Ecto neural progenitor cell (in vitro differentiated cells): ENCODE results near the gene GTSF1L.

Source experiments
- DNase-seq: peaks from one replicate; pipeline ENCODE4 v3.0.0-alpha.2; 2018; ENCODE audit warnings: low spot score

Gene GTSF1L

GRCh38 chr20:43744966-43745730, 18.3 kb upstream of the GTSF1L start:
- no peak for DNase-seq

DNA sequence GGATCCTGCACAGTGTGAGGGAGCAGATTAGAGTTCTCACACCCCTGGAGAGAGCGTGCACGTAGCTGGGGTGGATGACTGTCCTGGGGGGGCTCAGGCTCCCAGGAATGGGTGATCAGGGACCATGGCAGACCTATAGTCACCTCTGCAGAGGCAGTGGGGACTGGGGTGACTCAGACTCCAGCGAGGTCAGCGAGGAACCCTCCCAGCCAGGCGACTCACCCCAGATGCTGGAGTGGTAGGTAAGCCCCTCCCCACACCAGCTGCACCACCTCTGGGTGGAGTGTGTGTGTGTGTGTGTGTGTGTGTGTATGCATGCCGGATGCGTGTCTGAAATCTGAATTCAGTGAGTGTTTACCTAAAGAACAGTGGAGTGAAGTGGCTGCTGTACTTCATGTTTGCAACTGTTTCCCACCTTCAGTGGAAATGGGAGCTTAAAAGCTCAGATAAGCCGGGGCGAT, 17.4 kb upstream of the GTSF1L start:
- no peak for DNase-seq

DNA sequence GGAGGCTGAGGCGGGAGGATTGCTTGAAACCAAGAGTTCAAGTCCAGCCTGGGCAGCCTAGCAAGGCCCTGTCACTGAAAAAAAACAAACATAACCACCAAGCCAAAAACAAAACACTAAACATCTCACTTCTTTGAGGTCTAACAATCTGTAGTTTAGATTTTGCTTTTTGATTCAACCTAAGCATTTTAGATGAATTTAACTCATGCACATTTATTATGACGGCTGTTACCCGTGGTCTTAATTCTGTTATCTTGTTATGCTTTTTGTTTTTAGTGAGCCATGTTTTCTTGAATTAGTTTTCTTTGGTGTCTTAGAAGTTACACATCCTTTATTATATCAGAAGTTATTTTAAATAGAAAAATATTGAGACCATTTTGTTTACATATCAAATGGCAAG, 13.8 kb upstream of the GTSF1L start:
- DNase-seq, result no peak

DNA sequence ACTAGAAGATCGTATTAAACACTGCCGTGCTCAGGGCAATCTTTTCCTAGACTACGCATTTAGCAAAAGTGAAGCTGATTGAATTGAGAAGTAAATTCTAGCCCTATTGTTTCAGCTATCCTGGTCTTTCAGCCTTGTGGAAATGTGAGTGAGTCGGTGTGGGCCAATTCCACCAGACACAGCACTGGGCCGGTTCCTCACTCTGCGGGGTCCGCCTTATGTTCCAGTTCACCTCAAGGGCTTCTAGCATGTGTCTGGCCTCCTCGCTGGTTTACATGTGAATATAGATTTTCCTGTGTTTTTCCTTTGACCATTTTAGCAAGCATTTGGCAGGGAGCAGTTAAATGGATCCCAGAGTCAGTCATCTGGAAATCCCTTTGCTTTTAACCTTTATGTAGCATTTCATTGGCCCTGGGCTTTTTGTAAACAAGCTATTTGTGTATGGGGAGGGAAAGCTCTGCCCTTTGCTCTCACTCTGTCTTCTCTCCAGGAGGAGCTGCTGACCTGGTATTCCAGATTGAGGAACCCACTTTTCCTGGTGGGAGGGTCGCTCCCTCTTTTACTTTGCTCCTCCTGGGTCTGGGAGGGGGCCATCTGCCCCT, 12.4 kb upstream of the GTSF1L start:
- DNase-seq, result no peak

DNA sequence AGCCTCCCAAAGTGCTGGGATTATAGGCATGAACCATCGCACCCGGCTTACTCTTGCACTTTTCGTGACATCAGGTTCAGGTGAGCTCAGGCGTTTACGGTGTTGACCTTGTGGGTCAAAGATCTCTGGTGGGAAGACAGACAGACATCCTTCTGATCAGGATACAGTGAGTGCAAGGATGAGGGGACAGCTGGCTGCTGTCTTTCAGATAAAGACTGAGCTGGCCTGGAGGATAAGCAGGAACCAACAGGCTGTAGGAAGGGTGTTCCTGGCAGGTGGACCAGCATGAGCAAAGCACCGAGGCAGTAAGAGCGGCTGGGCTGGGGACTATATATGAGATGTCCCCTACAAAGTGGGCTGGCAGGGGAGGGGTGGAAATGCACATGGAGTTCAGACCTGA, 11.1 kb upstream of the GTSF1L start:
- DNase-seq, result no peak

- peak; percentile 52 for DNase-seq
These were observed 9.9 kb upstream of the GTSF1L start for GRCh38 chr20:43736588-43737158.

- no peak for DNase-seq
These were observed 5.1 kb upstream of the GTSF1L start for GRCh38 chr20:43731927-43732326.

DNA sequence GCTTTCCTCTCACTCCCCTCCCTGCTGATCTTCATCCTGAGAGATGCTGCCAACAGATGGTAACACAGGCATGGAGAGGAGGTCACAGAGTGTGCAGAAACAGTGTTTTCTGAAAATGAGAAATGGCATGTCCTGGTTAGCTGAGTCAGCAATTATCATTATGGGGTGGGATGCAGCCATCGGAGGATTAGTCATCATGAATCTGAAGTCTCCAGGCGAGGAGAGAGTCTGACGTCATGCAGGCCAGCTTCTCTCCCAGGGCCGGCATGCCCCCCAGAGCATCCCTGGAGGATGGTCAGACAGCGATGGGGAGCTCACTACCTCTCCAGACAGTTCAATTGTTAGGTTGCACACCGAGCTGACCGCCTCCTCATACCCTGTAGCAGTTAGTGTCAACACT, 4.7 kb upstream of the GTSF1L start:
- no peak for DNase-seq

DNA sequence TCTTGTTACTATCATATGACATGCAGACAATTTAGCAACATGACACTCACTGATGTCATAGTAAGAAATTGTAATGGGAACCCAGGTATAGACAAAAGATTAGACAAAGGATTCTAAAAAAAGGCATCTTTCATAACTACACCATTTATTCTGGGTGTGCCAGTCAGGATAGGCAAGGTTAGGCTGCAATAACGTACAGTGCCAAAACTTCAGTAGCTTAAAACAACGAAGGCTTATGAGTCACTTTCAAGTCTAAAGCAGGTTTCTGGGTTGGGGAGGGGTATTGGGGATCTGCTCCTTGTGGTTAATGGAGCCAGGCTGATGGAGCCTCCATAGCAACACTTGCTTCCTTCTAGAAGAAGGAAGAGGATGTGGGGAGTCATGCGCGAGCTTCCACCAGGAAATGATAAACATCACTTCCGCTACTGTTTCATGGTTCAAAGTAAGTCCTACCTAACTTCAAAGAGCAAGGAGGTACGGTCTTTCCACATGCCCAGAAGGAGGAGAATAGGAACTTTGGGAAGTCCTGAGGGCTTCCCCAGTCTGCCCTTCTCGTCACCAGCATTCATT, 2.0 kb upstream of the GTSF1L start:
- no peak for DNase-seq

GRCh38 chr20:43727980-43728590, 1.3 kb upstream of the GTSF1L start:
- no peak for DNase-seq

- DNase-seq, result no peak
These were observed 469 bp downstream of the GTSF1L start for GRCh38 chr20:43726333-43726732.

DNA sequence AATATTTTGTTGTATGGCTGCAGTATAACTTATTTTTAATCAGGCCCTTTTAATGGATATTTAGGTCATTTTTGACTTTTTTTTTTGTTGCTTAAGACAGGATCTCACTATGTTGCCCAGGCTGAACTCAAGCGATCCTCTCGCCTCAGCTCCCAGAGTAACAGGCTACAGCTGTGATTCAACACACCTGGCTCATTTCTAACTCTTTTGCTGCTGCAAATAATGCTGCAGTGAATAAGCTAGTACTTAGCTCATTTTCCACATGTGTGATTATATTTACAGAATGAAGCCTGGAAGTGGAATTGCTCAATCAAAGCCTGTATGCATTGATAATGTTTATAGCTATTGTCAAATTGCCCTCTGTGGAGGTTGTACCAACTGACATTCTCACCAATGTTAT, 1.1 kb downstream of the GTSF1L start:
- no peak for DNase-seq

DNA sequence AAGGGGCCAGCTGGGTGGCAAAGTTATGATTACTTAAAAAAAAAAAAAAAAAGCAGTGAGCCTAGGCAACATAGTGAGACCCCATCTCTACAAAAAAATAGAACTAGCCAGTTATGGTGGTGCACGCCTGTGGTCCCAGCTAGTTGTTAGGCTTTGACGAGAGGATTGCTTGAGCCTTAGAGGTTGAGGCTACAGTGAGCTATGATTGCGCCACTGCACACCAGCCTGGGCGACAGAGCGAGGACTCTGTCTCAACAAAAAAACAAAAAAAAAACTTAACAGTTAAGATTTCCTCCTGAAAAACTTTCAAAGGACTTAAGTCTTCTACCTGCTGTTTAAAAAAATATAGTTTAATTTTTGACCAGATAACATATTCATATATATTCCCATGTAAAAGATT, 2.4 kb downstream of the GTSF1L start:
- DNase-seq, result no peak

DNA sequence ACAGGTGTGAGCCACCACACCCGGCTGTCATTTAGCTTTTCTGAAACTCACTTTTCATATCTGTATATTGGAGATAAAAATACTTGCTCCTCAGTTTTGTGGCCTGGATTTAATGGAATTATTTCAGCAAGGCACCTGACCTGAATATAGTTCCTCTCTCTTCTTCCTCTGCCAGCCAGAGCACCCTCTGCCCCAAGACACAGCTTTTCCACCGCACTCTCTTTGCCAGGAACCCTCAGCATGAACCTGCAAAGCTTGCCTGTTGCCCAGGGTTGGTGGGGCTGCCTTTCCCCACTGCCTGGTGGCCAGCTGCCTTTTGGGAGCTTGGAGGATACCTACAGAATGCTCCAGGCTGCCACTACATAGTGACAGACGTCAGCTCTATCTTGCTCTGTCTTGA, 3.1 kb downstream of the GTSF1L start:
- DNase-seq, result no peak

DNA sequence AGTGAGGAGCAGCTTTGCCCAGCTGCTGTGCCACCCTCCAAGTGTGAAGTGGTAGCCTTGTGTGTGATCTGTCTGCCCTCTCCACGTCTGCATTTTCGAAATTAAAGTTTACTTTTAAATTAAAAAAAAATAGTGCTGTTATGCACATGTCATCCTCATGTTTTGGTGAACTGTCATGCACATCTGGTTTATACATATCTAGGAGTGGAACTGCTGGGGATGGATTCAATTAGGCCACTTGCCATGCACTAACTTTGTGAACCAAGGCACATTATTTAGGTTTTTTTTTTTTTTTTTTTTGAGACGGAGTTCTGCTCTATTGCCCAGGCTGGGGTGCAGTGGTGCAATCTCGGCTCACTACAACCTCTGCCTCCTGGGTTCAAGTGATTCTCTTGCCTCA, 3.6 kb downstream of the GTSF1L start:
- DNase-seq, result no peak

- DNase-seq, result no peak
These were observed 4.7 kb downstream of the GTSF1L start for GRCh38 chr20:43722153-43722505.

DNA sequence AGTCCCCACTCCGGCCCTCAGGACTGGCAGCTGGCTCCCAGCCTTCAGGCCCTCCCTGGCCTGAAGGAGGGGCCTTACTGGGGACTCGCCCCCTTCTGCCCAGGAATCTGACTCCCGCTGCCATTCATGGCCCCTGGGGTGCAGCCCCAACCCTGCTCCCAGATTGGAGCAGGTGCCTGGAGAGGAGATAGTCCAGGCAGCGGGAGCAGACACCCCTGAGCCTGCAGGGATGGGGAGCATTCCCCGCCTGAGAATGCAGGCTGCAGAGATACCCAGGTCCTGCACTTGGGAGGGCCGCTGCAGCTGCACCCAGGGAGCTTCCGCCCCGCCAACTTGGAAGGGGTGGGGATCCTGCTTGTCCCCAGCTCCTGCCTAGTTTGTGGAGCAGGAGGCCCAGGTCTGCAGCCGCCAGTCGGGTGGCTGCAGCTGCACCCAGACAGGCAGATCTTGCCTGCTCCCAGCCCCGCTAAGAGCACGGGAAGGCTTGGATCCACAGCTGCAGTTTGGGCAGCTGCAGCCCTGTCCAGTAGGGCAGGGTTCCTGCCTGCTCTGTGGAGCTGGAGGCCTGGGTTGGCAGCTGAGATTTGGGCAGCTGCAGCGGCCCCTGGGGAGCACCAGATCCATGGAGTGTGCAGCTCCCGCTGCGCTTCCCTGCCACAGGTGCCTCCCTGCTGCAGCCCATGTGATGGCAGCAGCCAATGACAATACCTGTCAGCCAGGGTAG, 5.2 kb downstream of the GTSF1L start:
- DNase-seq, result no peak

- no peak for DNase-seq
These were observed 5.7 kb downstream of the GTSF1L start for GRCh38 chr20:43721097-43721428.

GRCh38 chr20:43720007-43720406, 6.8 kb downstream of the GTSF1L start:
- no peak for DNase-seq

DNA sequence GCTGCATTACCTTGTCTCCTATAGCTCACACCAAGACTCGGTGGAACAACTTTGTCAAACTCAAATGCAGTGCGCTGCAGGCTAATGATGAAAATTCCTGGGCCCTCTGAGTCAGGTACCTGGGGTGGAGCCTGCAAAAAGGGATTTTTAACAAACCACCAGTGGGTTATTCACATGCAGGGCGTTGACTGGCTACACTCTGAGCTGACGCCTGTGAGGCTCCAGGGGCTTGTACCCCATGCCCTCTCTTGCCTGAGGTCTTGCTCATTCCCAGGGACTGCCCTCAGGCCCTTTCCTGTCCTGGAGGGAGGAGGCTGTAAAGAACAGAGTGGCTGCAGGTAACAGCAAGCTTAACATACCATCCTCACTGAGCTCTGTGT, 9.2 kb downstream of the GTSF1L start:
- DNase-seq, result no peak

- no peak for DNase-seq
These were observed 9.8 kb downstream of the GTSF1L start for GRCh38 chr20:43716757-43717615.
